Measurements from ENCODE around the gene PTH1R.

PTH1R gene

DNA sequence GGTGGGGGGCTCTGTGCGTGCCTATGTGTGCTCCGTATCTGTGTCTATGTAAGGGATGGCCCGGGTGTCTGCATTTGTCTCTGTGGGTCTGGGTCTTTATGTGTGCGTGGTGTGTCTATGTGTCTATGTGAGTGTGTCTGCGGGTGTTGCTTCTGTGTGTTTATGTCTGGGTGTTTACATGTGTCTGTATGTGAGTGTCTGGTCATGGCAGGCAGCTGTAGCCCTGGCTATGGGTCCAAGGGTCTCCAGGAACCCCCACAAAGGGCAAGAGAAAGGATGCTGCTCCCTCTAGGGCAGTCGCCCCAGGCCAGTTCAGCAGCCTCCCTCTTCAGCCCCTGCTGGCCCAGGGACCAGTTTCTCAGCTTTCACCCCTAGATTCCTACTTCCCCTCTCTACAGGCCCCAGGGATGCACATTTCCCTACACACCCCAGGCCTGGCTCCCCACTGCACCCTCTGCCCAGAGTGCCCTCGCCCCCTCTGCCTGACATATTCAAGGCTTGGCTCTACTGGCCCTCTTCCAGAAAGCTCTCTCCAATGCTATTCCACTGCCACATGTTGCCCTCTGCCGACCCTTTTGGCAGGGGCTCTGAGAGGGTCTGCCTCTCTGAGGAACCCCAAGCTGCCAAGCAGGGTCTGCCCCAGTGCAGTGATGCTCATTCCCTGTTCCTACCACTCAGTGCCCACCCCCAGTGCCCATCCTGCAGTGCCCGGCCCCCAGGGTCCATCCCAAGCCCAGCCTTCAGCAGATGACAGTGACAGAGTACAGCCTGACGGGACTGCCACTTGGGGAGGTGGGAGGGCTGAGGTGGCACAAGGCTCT is 13.2 kb upstream of the PTH1R start:
- DNase-seq, result no peak

DNA sequence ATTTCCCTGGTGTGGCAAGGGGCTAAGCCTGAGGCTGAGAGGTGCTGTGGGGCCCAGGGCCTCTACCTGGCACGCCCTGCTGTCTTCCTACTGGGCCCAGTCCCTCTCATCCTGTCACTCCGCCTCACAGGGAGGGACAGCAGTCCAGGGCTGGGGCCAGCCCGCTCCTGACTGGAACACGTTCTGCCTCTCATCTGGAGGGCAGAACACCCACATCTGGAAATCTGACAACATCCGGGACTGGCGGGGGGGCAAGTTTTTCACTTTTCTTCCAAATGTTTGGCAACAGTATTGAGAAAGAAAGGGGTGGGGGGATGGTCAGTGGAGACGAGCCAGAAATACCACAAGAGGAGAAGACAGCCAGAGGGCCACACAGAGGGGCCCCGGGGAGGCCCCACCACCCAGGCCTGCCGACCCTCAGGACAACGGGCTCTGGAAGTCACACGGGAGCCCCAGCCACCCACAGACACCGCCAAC is 12.5 kb upstream of the PTH1R start:
- DNase-seq, result no peak

DNA sequence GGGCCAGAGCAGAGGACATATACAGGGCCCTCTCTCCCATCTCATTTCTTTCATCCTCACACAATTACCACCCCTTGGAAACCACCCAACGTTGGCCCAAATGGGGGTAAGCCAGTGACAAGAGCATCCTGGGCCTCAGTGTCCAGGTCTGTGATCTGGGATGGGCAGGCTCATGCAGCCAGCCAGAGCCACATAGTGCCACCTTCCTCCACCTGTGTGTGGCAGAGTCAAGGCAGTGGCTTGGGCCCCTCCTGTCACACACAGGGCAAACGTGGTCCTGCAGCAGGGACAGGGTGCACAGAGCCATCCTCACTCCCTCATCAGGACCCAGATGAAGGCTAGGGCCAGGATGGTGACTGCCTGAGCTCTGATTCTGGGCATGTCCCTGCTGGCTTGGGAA is 12.0 kb upstream of the PTH1R start:
- no peak for DNase-seq

DNA sequence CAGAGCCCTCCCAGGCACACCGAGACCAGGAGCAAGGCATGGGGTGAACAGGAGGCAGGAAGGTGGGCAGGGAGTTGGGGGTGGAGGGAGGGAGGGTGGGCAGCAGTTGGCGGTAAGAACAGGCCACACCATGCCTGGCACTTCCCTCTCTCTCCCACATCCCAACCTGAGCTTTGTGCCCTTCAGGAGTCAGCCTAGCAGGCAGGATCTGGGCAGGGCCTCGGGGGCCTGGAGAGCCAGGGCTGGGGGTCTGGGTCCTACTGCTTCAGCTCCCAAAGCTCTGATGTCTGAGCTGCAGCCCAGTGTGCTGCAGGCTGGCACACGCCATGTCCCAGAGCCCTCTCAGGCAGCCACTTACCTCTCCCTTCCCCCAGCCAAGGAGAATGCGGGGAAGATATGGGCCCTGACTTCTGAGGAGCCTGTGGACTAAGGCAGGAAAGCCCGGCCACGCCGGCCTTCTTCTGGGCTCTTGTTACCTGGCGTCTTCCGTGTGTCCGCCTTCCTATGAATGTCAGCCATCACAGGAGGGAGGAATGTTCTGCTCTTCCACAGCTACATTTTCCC is 11.4 kb upstream of the PTH1R start:
- no peak for DNase-seq

DNA sequence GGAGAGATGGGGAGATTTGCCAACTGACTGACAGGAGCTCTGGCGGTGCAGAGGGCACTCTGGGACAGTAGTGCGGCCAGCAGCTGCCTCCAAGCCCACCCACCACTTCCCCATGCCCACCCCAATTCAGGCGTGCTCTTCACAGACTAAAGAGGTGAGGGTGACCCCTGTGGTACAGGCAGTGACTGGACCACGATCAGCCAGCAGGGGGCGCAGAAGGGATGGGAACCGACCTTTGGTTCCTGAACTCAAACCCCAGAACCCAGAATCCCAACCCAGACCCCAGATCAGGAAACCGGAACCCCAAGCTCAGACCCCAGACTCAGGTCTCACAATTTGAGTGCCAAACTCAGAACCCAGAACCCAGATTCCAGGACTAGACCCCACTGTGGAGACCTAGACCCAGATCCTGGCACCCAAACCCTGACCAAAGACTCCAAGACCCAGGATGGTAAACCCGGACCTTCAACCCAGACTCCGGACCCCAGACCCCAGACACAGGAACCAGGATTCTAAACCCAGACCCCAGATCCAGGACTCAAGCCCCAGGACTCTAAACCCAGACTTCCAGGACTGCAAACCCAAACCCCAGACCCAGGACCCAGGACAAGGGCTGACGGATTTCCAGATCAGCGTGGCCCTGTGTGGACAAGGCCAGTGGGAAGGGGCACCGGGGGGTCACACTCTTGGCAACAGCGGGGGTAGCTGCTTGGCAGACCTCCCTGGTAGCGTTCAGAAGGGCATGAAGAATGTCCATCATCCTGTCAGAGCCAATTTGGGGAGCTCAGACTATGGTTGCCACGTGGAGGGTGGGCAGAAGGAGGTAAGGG is 10.6 kb upstream of the PTH1R start:
- peak; percentile 29 for DNase-seq

DNA sequence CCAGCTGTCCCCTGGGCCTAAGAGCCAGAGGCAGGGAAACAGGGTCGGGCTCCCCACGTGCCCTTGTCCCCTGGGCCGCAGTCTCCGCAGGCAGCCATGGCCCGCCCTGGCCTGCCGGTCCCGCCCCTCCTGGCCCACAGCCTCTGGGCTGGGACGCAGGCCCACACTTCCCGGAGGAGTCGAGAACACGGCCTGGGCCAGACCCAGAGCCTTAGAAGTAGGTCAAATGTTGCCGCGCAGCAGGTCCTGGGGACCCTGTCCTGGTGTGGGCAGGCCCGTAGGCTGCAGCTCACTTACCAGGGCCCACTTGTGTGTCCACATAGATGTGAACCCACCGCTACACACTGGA is 10.0 kb upstream of the PTH1R start:
- DNase-seq, result no peak

DNA sequence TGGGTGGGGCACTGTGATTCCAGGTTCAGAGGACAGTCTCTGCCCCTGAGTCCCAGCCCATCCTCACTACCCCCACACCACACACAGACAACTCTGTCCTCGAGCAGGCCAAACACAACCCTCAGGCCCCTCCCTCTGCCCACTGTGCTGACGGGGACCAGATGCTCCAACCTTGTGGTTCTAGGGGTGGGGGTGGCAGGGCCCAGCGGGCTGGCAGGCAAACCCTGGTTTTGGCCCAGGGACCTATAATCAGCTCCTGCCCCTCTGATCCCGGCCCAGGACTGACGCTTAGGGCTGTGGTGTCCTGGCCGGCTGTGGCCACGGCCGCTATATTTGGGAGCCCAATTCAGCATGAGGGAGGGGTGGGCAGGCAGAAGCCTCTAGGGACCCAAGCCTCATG is 9.2 kb upstream of the PTH1R start:
- DNase-seq, result no peak

DNA sequence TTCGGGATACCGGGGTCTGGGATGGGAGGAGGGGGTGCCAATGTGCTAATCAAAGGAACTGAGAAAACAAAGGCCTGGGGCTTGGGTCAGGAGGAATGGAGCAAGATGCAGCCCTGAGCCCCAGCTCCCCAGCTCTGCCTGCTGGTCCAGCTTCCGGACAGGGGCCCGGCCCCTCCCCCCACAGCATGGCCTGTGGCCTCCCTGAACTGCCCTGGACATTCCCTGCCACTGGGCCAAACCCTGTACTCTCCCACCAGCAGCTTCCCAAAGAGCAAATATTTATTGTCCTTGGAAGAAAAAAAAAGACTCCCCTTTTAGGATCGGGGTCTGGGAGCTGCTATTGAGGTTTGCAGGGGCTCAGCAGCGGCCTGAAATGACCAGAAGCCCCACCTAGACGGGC is 8.6 kb upstream of the PTH1R start:
- DNase-seq, result no peak

DNA sequence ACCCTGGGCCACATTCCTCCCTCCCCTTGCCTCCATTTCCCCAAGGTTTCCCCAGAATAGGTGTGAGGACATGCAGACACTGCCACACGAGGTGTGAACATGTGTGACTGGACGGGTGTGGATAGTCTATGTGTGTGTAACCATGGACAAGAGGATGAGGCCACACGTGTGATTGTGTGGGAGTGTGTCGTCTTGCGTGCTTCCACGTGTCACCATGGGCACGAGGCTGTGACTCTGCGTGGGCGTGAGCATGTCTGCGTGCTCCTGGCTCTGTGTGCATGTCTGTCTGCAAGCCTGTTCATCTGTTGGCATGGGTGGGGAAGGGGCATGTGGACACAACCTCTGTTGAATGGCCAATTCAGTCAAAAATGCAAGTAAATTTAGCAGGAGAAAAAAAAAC is 8.1 kb upstream of the PTH1R start:
- DNase-seq, result no peak

DNA sequence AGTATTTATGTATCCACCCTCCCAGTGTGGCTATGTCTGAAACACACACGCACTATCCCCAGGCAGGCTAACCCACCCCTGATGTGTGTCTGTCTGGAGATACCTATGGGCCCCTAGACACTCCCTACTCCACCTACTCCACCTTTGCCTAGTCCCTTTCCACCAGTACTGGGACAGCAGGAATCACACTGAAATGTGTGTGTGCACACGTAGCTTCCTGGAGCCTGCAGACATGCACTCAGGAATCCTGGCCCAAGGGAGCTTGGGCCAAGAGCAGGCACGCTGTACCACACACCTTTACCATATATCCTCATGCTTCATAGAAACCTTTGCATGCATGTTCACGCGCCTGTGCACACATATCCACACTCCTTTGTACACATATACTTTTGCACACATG is 6.9 kb upstream of the PTH1R start:
- DNase-seq, result no peak

DNA sequence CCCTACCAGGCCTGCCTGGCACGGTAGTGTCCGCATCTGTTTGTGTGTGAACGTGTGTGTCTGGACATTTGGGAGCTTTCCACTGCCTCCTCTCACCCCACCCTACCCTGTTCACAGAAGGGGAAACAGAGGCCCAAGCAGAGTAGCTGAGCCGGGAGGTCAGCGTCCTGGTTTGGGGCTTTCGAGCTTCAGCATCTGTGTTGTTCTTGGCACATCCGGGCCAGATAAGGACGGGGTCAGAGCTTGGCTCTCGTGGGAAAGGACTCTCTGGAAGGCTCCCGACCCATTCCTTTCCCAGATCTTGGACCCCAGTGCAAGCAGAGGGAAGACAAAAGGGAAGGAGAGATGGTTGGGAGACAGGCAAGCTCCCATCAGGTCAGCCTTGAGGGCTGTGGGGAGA is 6.3 kb upstream of the PTH1R start:
- DNase-seq, result no peak

DNA sequence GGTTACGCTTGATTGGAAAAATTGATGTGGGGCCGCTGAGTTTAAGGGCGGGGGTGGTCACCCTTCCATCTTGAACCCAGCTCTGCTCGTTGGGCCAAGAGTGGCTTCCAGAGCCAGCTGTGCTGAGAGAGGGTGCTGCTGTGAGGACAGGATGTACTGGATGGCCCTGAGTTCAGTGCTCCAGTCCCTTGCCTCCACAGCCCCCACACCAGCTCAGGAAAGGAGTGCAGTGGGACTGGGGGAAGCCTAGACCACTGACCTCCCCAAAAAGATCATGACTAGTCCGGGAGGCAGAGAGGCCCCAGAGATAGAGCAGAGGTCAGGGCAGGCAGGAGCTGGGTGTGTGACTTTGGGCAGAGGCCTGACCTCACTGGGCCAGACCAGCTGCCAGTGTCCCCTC is 4.0 kb upstream of the PTH1R start:
- no peak for DNase-seq

DNA sequence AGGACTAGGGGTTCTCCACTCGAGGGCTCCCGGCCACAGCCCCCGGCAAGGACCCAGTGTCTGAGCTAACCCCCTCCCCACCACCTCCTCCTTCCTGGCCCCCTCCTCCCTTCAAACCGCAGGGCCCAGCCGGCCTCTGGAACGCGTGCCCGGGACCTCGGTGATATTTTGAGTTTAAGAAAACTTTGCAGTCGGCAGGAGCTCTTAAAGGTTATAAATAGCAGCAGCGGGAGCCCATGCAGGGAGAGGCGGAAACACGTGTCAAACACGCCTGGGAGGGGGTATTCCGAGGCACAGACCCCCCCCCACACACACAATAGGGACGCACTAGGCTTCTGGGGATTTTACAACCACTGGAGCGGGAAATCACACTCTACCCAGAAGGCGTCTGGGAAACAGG is 3.1 kb upstream of the PTH1R start:
- DNase-seq, result no peak

DNA sequence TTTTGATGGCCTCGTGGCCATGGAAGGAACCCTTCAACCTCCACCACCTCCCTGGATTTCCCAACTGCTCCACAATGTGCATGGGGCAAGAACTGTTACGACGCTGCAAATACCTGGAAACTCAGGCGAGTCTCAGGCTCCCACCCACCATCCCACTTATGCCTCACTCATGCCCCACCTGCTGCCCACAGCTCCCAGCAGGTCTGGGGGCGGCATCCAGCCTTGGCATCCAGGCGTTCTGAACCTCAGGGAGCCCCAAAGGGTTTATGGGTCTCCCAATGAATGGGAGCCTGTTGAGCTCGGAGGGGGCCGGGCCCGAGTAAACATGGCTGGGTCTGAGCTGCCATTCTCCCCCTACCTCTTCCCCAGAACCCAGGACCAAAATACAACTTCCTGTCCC is 2.0 kb upstream of the PTH1R start:
- no peak for DNase-seq

DNA sequence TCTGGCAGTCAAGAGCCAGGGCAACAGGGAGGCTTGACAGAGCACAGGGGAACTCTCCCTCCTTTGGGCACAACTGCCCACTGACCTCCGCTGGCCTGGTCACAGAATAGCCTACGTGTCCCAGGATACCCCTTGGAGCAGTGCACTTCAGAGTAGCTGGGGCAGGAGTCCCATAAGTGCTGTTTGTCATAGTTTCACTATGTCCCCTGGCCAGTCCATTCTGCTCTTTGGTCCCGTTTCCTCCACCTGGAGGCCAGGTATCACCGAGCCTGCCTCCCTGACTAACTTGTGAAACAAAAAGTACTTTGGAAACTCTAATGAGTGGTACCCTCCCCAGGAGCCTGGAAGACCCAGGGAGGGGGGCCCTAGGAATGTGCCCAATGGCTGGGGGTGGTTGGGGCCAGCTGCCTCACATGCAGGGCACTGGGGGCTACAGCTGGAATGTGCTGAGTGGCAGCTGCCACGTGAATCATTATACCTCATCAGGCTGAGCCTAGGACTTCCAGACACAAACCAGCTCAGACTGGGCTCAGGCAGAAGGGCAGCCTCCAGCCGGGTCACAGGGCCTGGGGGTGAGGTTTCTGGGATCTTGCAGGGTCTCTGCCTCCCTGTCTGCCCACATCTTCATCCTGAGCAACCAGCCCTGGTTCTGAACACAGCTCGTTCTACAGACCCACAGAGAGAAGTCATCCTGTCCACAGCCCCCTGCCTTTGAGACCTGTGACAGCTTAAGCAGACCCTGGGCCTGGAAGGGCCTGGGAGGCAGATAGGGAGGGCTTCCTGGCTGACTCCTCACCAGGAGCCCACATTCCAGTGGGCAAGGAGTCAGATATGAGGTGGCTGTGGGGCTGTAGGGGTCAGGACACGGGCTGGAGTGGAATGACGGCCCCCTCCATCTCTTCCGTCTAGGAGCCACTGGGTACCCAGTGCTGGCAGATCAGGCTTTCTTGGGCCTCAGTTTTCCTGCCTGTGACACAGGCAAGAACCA is 914 bp upstream of the PTH1R start:
- no peak for DNase-seq

DNA sequence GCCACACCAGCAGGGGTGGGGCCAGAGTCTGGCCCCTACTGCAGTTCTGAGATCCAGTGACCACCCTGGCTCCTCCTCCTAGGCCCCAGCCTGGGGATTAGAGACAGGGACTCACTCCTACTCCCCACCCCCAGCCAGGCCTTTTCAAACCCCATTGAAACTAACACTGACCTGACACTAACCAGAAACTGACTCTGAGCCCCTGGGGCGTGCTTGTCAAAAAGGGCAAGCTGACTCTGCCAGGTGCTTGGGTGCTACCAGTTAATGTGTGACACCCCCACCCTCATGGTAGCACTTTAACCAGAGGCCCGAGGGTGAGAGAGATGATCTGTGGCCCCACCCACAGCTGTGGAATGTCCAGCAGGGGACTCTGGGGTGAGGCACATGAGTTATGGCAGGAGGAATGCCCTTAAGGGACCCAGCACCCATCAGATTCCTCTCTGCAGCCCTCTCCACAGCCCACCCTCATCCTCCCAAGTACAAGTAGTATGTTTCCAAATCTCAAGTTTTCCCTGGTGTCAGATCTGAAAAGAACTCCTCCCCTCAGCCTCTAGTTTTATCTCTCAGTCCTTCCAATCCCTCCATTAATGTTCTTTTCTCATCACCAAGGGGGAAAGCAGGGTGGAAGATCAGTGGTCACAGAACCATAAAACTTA is 1.4 kb downstream of the PTH1R start:
- no peak for DNase-seq

DNA sequence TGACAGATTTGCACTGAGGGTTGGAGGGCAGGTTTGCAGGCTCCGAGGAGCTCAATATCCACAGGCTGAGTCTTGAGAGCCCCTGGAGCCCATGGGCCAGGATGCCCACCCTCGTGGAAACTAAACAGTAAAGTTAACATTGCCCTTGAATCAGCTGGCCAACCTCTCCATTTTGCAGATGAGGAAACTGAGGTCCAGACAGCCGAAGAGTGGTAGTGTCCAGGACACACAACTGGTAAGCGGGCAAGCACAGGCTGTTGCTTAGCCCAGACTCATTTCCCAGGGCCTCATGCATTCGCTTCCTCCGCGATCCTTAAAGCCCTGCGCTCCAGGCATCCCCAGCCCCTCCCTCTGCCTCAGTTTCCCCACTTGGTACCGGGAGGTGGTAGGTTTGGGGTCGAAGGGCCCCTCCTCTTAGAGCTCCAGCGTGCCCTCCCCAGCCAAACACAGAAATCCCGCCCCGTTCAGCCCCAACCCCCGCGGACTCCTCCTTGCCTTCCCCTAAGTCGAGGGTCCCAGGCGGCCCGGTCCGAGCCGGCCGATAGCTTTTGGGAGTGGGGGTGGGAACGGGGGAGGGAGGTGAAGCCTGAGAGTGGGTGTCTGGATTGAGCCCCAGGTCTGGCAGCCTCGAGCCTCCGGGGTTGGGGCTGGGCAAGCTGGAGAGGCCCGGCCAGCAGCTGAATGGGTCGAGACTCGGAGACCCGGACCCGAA is 3.5 kb downstream of the PTH1R start:
- no peak for DNase-seq

DNA sequence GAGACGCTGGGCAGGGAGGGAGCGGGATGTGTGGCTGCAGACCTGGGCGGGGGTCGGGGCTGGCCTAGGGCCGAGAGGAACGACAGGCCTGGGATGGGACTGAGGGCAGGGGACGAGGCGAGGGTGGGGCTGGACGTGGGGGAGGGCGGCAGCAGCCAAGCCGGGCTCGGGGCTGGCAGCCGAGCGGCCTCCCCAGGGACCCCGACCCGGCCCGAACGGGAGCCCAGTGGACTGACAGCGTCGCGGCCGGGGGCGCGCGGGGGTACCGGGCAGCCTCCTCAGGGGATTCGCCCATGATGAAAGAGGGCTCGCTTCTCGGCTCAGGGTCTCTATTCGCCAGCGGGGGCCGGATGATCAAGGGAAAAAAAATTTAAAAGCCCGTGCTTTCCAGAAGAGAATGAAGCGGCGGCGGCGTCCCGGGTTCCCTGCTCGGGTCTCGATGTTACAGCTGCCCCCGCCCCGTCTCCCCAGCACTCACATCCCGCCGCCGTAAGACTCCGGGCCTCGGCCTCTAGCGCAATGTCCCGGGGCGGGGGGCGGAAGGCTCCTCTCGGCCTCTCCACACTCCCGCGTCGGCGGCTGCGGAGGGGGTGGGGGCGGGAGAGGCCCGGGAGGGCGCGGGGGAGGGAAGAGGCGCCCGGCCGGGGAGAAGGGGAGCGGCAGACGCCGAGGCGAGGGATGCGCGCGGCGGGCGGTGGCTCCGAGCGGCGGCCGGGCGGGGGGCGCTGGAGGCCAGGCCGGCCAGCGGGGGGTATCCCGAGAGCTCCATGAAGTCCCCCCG is 4.3 kb downstream of the PTH1R start:
- DNase-seq, result no peak

DNA sequence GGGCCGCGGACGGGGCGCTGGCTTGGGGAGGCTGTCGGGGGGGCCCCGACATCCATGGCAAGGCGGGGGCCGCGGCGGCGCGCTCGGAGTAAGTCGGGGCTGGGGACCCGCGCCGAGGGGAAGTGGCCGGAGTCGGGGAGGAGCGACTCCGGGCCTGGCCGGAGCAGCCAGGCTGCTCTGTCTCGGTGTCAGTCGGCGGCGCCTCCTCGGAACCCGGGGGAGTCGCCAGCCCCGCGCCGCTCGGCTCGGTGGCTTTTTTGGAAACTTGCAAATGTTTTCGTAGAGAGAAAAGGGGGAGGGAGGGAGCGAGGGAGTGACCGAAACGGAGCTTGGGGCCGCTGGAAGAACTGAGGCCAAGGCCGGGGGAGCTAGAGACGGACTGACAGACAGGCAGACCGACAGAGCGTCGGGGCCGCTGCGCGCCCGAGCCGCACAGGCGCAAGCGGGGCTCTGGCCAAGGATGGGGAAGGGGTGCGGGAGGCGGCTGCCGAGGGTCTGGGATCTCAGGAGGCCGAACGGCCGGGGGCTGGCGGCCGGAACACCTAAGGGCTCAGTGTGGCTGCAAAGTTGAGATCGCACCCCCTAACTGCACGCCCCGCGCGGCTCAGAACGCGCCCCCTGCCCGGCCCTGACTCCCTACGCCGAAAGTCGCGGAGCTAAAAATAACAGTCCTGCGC is 5.0 kb downstream of the PTH1R start:
- DNase-seq, result no peak

Data from activated gamma-delta T cell (primary cell).